ENCODE measurements around the gene PTPMT1. TPM values are rescaled to one million over a fixed set of nuclear protein-coding genes. Genes with fewer than 3 reads are reported as not detected.

Gene PTPMT1
- total RNA-seq, 1 donor: 71.7 TPM

GRCh38 chr11:47586098-47586855 is 20.9 kb downstream of the PTPMT1 start, which contains the start of gene FAM180B:
Gene FAM180B, plus strand, starts transcription at chr11:47586678. Its CDS starts 91 bp downstream, at chr11:47586769.
- DNase-seq (ENCODE audit: low read depth): no peak
- no peak for TF ChIP-seq CTCF (IDR thresholded peaks at IDR 0.05; ENCODE audit: insufficient read depth, low read depth, low read length)
- H3K4me3 ChIP-seq (ENCODE audit: low read depth, low read length): no peak within 1 kb of the TSS

GRCh38 chr11:47587039-47587716 is 21.8 kb downstream of the PTPMT1 start:
- DNase-seq (ENCODE audit: low read depth): no peak
- TF ChIP-seq CTCF (IDR thresholded peaks at IDR 0.05; ENCODE audit: insufficient read depth, low read depth, low read length): no peak
- no peak overlapping the region for H3K4me3 ChIP-seq (ENCODE audit: low read depth, low read length)

GRCh38 chr11:47587723-47588326 is 22.4 kb downstream of the PTPMT1 start:
- DNase-seq (ENCODE audit: low read depth): no peak
- no peak for TF ChIP-seq CTCF (IDR thresholded peaks at IDR 0.05; ENCODE audit: insufficient read depth, low read depth, low read length)
- H3K4me3 ChIP-seq (ENCODE audit: low read depth, low read length): no peak overlapping the region

GRCh38 chr11:47589118-47589517 is 23.7 kb downstream of the PTPMT1 start:
- no peak for DNase-seq (ENCODE audit: low read depth)
- no peak overlapping the region for H3K4me3 ChIP-seq (ENCODE audit: low read depth, low read length)
- TF ChIP-seq CTCF (IDR thresholded peaks at IDR 0.05; ENCODE audit: insufficient read depth, low read depth, low read length): no peak

GRCh38 chr11:47589584-47589976 is 24.2 kb downstream of the PTPMT1 start:
- no peak for DNase-seq (ENCODE audit: low read depth)
- peak overlapping the region; percentile 49 for H3K4me3 ChIP-seq (ENCODE audit: low read depth, low read length)
- no peak for TF ChIP-seq CTCF (IDR thresholded peaks at IDR 0.05; ENCODE audit: insufficient read depth, low read depth, low read length)

- DNase-seq (ENCODE audit: low read depth): no peak
- no peak for TF ChIP-seq CTCF (IDR thresholded peaks at IDR 0.05; ENCODE audit: insufficient read depth, low read depth, low read length)
- H3K4me3 ChIP-seq (ENCODE audit: low read depth, low read length): peak overlapping the region; percentile 49
Measured at GRCh38 chr11:47589977-47590861, 24.8 kb downstream of the PTPMT1 start.
